Fibroblast of pulmonary artery (primary cell): ENCODE results near the gene MDK.
"Not testable (repeated sequence)": the region's sequence is repeated elsewhere in the genome, so short reads cannot be mapped to it uniquely, and the experiment has no call there.

ENCODE experiments used
- DNase-seq: peaks from one replicate; pipeline ENCODE4 v3.0.0-alpha.2; 2010; ENCODE audit warnings: low read depth
- H3K4me3 ChIP-seq: replicated peaks from 2 replicates; pipeline ENCODE4 v1.5.1; 2011; ENCODE audit warnings: low read depth, mild to moderate bottlenecking, control low read depth, low read length, moderate library complexity
- TF ChIP-seq, protein P1 (sequence below): IDR thresholded peaks from 2 replicates; pipeline ENCODE4 v1.5.1; 2011; ENCODE audit warnings: mild to moderate bottlenecking, control low read depth, low read length, inconsistent platforms; ENCODE audit errors: missing control alignments

MDK gene

GRCh38 chr11:46378296-46378695 lies 3.2 kb upstream of the MDK start:
- no peak overlapping the region for H3K4me3 ChIP-seq
- TF ChIP-seq, protein P1, sequence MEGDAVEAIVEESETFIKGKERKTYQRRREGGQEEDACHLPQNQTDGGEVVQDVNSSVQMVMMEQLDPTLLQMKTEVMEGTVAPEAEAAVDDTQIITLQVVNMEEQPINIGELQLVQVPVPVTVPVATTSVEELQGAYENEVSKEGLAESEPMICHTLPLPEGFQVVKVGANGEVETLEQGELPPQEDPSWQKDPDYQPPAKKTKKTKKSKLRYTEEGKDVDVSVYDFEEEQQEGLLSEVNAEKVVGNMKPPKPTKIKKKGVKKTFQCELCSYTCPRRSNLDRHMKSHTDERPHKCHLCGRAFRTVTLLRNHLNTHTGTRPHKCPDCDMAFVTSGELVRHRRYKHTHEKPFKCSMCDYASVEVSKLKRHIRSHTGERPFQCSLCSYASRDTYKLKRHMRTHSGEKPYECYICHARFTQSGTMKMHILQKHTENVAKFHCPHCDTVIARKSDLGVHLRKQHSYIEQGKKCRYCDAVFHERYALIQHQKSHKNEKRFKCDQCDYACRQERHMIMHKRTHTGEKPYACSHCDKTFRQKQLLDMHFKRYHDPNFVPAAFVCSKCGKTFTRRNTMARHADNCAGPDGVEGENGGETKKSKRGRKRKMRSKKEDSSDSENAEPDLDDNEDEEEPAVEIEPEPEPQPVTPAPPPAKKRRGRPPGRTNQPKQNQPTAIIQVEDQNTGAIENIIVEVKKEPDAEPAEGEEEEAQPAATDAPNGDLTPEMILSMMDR: no peak
- DNase-seq: no peak

DNA sequence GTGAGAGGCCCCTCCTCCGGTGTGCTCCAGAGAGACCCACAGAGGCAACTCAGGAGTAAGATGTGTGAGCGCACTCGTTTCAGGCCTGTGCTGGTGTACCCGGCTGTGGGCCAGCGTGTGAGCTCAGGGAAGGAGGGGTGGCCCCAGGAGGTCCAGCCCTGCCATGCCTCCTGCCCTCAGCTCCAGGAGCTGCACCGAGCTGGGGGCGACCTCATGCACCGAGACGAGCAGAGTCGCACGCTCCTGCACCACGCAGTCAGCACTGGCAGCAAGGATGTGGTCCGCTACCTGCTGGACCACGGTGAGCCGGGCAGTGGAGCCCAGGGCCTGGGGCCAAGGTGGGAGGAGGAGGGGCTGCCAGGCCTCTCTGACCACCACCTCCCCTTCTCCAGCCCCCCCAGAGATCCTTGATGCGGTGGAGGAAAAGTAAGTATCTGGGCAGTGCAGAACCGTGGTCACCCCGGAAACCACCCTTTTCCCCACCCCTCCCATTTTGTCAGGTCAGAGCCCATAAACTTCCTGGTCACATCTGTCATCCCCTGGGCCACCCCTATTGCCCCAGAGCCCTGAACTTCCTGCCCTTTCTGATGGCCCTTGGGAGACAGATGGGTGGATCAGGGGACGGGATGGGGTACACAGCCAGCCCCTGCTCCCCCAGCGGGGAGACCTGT lies 2.5 kb upstream of the MDK start:
- TF ChIP-seq, protein P1: no peak
- no peak for DNase-seq
- H3K4me3 ChIP-seq: no peak overlapping the region

DNA sequence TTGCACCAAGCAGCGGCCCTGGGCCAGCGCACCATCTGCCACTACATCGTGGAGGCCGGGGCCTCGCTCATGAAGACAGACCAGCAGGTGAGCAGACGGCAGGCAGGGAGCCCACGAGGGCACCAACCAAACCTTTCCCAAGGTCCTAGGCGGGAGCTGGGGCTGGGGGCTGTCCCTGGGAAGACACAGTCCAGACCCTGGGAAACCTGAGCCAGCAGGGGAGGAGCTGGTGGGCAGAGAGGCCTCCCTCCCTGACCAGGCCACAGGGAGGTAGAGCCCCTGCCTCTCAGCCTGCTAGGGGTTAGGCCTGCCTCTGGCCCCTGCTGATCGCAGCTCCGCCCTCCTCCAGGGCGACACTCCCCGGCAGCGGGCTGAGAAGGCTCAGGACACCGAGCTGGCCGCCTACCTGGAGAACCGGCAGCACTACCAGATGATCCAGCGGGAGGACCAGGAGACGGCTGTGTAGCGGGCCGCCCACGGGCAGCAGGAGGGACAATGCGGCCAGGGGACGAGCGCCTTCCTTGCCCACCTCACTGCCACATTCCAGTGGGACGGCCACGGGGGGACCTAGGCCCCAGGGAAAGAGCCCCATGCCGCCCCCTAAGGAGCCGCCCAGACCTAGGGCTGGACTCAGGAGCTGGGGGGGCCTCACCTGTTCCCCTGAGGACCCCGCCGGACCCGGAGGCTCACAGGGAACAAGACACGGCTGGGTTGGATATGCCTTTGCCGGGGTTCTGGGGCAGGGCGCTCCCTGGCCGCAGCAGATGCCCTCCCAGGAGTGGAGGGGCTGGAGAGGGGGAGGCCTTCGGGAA lies 1.8 kb upstream of the MDK start:
- not testable (repeated sequence) for H3K4me3 ChIP-seq, DNase-seq

- peak overlapping the region; percentile 52 for H3K4me3 ChIP-seq
- TF ChIP-seq, protein P1: no peak
- DNase-seq: peak; percentile 49
Observed at GRCh38 chr11:46380340-46381047, 975 bp upstream of the MDK start.

- peak overlapping the region; percentile 59 for H3K4me3 ChIP-seq
- TF ChIP-seq, protein P1: no peak
- no peak for DNase-seq
Observed at GRCh38 chr11:46381819-46382645, 563 bp downstream of the MDK start.

- DNase-seq: peak; percentile 63
- H3K4me3 ChIP-seq: peak overlapping the region; percentile 59
- TF ChIP-seq, protein P1: peak; percentile 66
Observed at GRCh38 chr11:46382646-46383403, 1.4 kb downstream of the MDK start.
